Activated naive CD4-positive, alpha-beta T cell treated with anti-CD3 and anti-CD28 coated beads, Interleukin-2, amount 50 U/mL, for 72 hours (primary cell): ENCODE measurements around the gene EHD4. TPM values are rescaled to one million over a fixed set of nuclear protein-coding genes. Genes with fewer than 3 reads are reported as not detected.

Experiments
- ATAC-seq, 2 donors: fragments of 150-1000 bp; cut with Tn5 transposase; 2 replicates each; pipeline ENCODE4 v1.10.0; 2021; ENCODE audit warnings: mild to moderate bottlenecking in 2 of 2, moderate library complexity in 2 of 2
- DNase-seq, 2 donors: peaks; one replicate each; pipeline ENCODE4 v3.0.0; 2021 to 2022; ENCODE audit warnings: low spot score in 2 of 2
- H3K27ac Mint-ChIP-seq, 2 donors: one replicate each; pipeline ENCODE4 v1.8.0; 2022; ENCODE audit warnings: mild to moderate bottlenecking in 2 of 2, mixed read lengths in 2 of 2
- H3K36me3 Mint-ChIP-seq, 2 donors: one replicate each; pipeline ENCODE4 v1.8.0; 2022; ENCODE audit warnings: mixed read lengths in 2 of 2
- H3K9me3 Mint-ChIP-seq, 2 donors: one replicate each; pipeline ENCODE4 v1.8.0; 2022; ENCODE audit warnings: mixed read lengths in 2 of 2
- total RNA-seq, 2 donors: library from RNA; stranded (reverse); gene quantifications; one replicate each; pipeline ENCODE4 v1.2.3, GENCODE V29; 2022

Gene EHD4
- total RNA-seq, 2 donors from 2014 or later: 25.3 to 60.0 TPM

GRCh38 chr15:41987246-41987924, 15.0 kb upstream of the EHD4 start:
- no peaks in the 10 kb centered on the region for H3K9me3 Mint-ChIP-seq
- no peak for ATAC-seq

DNA sequence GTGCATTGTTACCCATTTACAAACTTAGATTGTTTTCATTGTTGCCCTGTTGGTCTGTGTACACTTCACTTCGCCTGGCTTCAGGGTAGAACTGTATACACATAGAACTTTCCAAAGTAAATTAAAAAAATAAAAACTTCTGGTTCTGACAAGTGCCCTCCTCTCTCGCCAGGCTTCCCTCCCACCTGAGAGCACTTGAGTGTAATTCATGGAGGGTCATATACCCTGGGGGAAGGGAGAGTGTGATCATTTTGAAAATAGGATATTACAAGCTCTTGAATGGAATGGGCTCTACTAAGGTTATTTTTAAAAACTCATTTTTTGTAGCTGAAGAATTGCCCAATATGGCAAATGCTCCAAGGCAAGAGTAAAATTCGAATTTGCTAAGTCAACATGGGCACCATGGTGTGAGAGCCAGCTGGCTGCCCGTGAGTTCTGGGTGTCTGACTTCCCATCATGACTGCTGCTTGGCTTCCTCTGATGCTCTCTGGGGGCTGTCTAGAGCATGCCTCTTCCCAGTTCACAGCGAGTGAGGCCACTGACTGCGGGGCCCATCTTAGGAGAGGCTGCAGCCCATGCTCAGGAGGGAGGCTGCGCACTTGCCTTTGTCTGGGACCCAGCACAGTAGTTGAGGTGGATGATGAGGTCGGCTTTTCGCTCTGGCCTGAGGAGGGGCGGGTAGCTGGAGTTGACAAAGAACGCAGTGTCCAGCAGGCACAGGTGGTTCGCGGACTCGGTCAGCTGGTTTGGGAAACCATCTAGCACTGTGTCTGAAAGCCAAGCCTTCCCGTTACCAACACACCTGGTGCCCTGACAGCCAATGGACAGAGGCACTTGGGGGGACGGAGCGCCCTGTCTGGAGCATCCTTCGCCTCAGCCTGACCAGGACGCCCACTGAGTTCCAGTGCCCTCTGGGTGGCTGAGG, 13.1 kb upstream of the EHD4 start:
- ATAC-seq: no peak
- Mint-ChIP-seq H3K36me3 (no peaks in the 10 kb centered on the region), H3K9me3 (no peaks in the 10 kb centered on the region), H3K27ac (no peak overlapping the region)
- DNase-seq: peak in 1 of 2 donors; percentile 51

More at GRCh38 chr15:41987246-41987924, 15.0 kb upstream of the EHD4 start:
- peak in 1 of 2 donors; percentile 21 for DNase-seq
- Mint-ChIP-seq H3K36me3 (no peaks in the 10 kb centered on the region), H3K27ac (peak overlapping the region in 1 of 2 donors; percentile 52)

GRCh38 chr15:41984622-41985021, 12.3 kb upstream of the EHD4 start:
- no peak overlapping the region for H3K27ac Mint-ChIP-seq
- ATAC-seq (no peak), DNase-seq (peak in 1 of 2 donors; percentile 40)
- H3K9me3 Mint-ChIP-seq: no peaks in the 10 kb centered on the region
- H3K36me3 Mint-ChIP-seq: no peaks in the 10 kb centered on the region

DNA sequence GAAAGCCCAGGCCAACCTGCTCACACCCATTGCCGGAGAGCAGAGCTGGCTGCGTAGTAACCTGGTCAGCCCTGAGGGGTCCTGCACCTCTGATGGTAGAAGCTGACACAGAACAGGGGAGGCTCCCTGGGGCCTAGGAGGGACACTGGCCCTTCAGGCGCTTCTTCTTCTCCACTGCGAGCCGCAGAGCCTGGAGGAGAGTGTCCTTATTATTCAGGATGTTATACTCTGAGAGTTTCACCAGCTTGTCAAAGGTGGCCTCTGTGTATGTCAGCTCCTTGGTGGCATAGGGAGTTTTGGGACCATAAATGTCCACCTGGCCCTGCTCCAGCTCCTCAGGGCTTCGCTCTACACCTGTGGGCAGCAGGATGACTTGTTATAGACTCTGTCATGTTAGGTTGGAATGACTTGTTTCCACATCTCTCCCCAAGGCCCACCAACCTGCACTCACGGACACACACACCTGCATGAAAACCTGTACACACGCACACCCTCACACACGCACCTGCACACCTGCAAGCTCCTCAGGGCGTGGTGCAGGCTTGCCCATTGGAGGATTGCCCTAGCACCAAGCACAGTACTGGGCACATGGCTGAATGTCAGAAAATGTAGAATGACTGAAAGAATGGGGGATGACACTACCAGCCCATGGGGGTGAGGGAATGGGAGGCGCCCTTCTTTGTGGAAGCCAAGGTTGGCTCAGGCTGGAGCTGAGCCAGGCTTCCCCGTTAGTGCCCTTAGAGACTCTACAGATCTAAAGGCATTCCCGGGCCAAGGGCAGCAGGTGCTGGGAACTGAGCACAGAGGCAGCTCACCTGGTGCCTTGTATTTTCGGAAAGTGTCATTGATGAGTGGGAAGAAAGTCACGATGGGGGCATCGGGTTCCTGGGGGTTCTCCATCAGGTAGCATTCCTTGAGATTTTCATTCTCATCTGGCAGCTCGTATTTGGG, 11.5 kb upstream of the EHD4 start:
- Mint-ChIP-seq H3K36me3 (no peaks in the 10 kb centered on the region), H3K9me3 (no peaks in the 10 kb centered on the region), H3K27ac (peak overlapping the region in 1 of 2 donors; percentile 29)
- ATAC-seq: no peak
- peak in 1 of 2 donors; percentile 52 for DNase-seq

GRCh38 chr15:41983221-41983620, 10.9 kb upstream of the EHD4 start:
- no peak for ATAC-seq
- DNase-seq: no peak
- H3K36me3 Mint-ChIP-seq: no peaks in the 10 kb centered on the region
- no peaks in the 10 kb centered on the region for H3K9me3 Mint-ChIP-seq
- no peak overlapping the region for H3K27ac Mint-ChIP-seq

- Mint-ChIP-seq H3K36me3 (no peaks in the 10 kb centered on the region), H3K9me3 (no peaks in the 10 kb centered on the region), H3K27ac (no peak overlapping the region)
- no peak for ATAC-seq
- DNase-seq: peak in 1 of 2 donors; percentile 9
Observed at GRCh38 chr15:41982133-41982930, 10.0 kb upstream of the EHD4 start.

- H3K9me3 Mint-ChIP-seq: no peaks in the 10 kb centered on the region
- no peaks in the 10 kb centered on the region for H3K36me3 Mint-ChIP-seq
- no peak for ATAC-seq
- no peak overlapping the region for H3K27ac Mint-ChIP-seq
- peak in 1 of 2 donors; percentile 21 for DNase-seq
Observed at GRCh38 chr15:41981371-41982132, 9.2 kb upstream of the EHD4 start.

GRCh38 chr15:41980654-41981323, 8.4 kb upstream of the EHD4 start:
- no peaks in the 10 kb centered on the region for H3K9me3 Mint-ChIP-seq
- H3K27ac Mint-ChIP-seq: no peak overlapping the region
- H3K36me3 Mint-ChIP-seq: no peaks in the 10 kb centered on the region
- peak in 1 of 2 donors; percentile 38 for DNase-seq
- peak in 1 of 2 donors; percentile 9 for ATAC-seq

DNA sequence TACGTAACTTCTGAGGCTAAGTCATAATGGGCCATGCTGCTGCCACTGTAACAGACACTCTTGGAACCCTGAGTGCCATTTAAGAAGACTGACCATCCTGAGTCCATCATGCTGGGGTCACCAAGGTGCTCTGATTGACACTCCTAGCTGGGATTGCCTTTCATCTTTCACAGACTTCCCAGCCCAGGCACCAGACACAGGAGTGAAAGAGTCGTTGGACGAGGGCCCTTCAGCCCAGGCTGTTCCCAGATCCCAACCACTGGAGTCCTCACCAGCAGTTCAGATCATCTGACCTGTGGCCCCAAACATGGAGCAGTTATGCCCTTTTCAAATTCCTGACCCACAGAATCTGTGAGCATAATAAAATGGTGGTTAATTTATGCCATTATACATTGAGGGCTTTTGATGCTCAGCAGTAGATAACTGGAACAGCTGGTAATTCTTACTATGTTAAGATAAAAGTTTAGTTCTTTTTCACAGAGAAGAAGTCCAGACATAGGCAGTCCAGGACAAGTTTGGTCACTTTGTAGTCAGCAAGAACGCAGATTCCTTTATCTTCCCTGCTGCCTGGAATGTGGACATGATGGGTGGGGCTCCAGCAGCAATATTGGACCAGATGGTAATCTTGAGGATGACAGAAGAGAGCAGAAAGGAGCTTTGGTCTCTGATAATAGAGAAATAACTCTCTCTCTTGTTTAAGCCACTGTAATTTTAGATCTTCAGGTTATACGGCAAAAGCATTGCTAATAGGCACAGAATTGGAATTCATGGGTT, 7.3 kb upstream of the EHD4 start:
- Mint-ChIP-seq H3K9me3 (no peaks in the 10 kb centered on the region), H3K36me3 (no peaks in the 10 kb centered on the region), H3K27ac (no peak overlapping the region)
- DNase-seq: no peak
- no peak for ATAC-seq

GRCh38 chr15:41978534-41978933, 6.2 kb upstream of the EHD4 start:
- Mint-ChIP-seq H3K9me3 (no peaks in the 10 kb centered on the region), H3K27ac (no peak overlapping the region), H3K36me3 (no peaks in the 10 kb centered on the region)
- DNase-seq (no peak), ATAC-seq (no peak)

DNA sequence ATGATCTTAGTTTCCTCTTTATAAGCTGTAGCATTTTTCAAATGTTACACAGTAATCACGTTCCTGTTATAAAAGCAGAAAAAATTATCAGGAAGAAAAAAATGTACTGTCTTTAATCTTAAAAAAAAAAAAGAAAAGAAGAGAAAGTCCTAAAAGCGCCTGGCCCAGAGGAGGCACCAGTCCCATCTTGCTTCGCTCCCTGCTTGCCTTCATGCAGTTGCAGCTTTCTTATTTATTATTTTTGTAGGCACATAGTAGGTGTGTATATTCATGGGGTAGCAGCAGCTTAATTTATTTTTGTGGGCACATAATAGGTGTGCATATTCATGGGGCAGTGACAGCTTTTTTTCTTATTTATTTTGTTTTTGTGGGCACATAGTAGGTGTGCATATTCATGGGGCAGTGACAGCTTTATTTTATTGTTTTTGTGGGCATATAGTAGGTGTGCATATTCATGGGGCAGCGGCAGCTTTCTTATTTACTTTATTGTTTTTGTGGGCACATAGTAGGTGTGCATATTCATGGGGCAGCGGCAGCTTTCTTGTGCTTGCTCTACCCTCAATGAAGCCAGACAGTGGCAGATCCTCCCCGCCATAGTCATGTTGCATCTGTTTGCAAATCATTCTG, 5.5 kb upstream of the EHD4 start:
- no peak for ATAC-seq

GRCh38 chr15:41975669-41976068, 3.3 kb upstream of the EHD4 start:
- no peak for ATAC-seq
- Mint-ChIP-seq H3K9me3 (no peaks in the 10 kb centered on the region), H3K27ac (no peak overlapping the region), H3K36me3 (peaks cover 0 to 6% of the 10 kb centered on the region in 2 donors)
- no peak for DNase-seq

More for the DNA sequence above, 5.5 kb upstream of the EHD4 start:
- DNase-seq: no peak
- H3K9me3 Mint-ChIP-seq: no peaks in the 10 kb centered on the region
- no peaks in the 10 kb centered on the region for H3K36me3 Mint-ChIP-seq
- H3K27ac Mint-ChIP-seq: no peak overlapping the region

- no peak for ATAC-seq
- H3K27ac Mint-ChIP-seq: no peak overlapping the region
- DNase-seq: no peak
- H3K9me3 Mint-ChIP-seq: no peaks in the 10 kb centered on the region
- peaks cover 0 to 15% of the 10 kb centered on the region in 2 donors for H3K36me3 Mint-ChIP-seq
Observed at GRCh38 chr15:41974041-41974440, 1.7 kb upstream of the EHD4 start.

DNA sequence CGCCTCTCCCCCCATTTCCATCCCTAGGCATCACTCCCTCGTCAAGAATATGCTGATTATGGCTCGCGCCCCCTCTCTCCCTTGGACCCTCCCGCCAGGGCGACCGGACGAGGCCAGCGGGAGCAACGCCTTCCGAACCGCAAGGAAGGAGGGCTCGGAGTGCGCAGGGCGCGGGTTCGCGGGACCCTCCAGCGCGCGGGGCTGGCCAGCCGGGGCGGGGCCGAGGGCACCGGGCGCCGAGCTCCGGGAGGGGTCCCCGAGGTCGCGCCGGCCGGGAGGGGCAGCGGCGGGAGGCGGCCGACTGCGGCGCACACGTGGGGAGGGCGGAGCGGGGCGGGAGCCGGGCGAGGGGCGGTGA, 483 bp downstream of the EHD4 start:
- Mint-ChIP-seq H3K9me3 (no peaks in the 10 kb centered on the region), H3K27ac (peak overlapping the region; percentile 99), H3K36me3 (peaks cover 0 to 31% of the 10 kb centered on the region in 2 donors)
- peak; percentile 61 to 64 for DNase-seq
- peak; percentile 20 to 39 for ATAC-seq
